GM12875 (cell line): ENCODE results near the gene NIT1.

ENCODE experiments used
- H3K4me3 ChIP-seq: one replicate; pipeline ENCODE4 v1.5.1; 2011; ENCODE audit warnings: low read depth, low read length, control low read depth
- CTCF ChIP-seq: IDR thresholded peaks from 2 replicates; pipeline ENCODE4 v1.5.1; 2011; ENCODE audit warnings: low read depth, mild to moderate bottlenecking, control low read depth, inconsistent platforms, low read length, moderate library complexity, borderline replicate concordance; ENCODE audit not compliant: insufficient read depth

NIT1 gene

GRCh38 chr1:161128591-161129420 is 10.9 kb downstream of the NIT1 start:
- no peak overlapping the region for H3K4me3 ChIP-seq
- no peak for TF ChIP-seq CTCF

GRCh38 chr1:161130266-161130665 is 12.4 kb downstream of the NIT1 start:
- no peak for TF ChIP-seq CTCF
- H3K4me3 ChIP-seq: no peak overlapping the region

- no peak for TF ChIP-seq CTCF
Measured at GRCh38 chr1:161131523-161132409, 13.9 kb downstream of the NIT1 start.

GRCh38 chr1:161132410-161133219 is 14.7 kb downstream of the NIT1 start, which contains the start of gene DEDD:
DEDD (minus strand) TSS chr1:161132667; CDS start chr1:161124462, 8,205 bp downstream.
- TF ChIP-seq CTCF: no peak

More at GRCh38 chr1:161131523-161132409, 13.9 kb downstream of the NIT1 start:
- H3K4me3 ChIP-seq: peak overlapping the region; percentile 92

GRCh38 chr1:161133220-161133740 is 15.4 kb downstream of the NIT1 start:
- peak overlapping the region; percentile 92 for H3K4me3 ChIP-seq
- TF ChIP-seq CTCF: no peak

More at GRCh38 chr1:161132410-161133219, 14.7 kb downstream of the NIT1 start, which contains the start of gene DEDD:
- H3K4me3 ChIP-seq: peak within 1 kb of the TSS; percentile 92

- H3K4me3 ChIP-seq: no peak overlapping the region
- TF ChIP-seq CTCF: no peak
Measured at GRCh38 chr1:161137881-161138280, 20.0 kb downstream of the NIT1 start.
